GM18909 (cell line): ENCODE results near the gene AP2B1.
"Not testable (repeated sequence)": the region's sequence is repeated elsewhere in the genome, so short reads cannot be mapped to it uniquely, and the experiment has no call there.

Experiments used
- ATAC-seq: cut with Tn5 transposase; IDR thresholded peaks from one replicate; pipeline ENCODE4 v1.9.1; 2021; ENCODE audit warnings: mild to moderate bottlenecking; ENCODE audit not compliant: unreplicated experiment, poor library complexity

Gene AP2B1

GRCh38 chr17:35569405-35569804, 17.7 kb upstream of the AP2B1 start:
- no peak for ATAC-seq

- no peak for ATAC-seq
These were observed 11.4 kb upstream of the AP2B1 start for GRCh38 chr17:35575759-35576158.

DNA sequence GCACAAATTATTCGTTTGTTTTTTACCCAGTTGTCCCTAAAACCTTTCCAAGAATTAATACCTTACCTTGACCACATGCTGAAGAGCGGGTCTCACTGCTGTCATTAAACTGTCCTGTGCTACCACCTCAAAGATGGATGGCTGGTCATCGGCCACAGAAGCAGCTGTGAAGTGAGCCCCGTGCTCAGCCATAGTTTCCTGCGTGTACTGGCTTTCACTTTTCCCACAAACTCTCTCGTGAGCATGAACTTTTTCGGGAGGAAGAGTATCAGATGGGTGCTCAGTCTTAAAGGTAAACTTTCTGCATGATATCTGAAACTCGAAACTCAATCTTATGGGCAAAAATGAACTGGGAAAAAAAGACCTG, 9.3 kb upstream of the AP2B1 start:
- ATAC-seq = no peak

GRCh38 chr17:35578197-35578928, 8.8 kb upstream of the AP2B1 start, which contains the start of gene PEX12:
Gene PEX12 (minus strand): TSS chr17:35578571. CDS start chr17:35578021, 550 bp downstream.
- ATAC-seq = peak; percentile 82

DNA sequence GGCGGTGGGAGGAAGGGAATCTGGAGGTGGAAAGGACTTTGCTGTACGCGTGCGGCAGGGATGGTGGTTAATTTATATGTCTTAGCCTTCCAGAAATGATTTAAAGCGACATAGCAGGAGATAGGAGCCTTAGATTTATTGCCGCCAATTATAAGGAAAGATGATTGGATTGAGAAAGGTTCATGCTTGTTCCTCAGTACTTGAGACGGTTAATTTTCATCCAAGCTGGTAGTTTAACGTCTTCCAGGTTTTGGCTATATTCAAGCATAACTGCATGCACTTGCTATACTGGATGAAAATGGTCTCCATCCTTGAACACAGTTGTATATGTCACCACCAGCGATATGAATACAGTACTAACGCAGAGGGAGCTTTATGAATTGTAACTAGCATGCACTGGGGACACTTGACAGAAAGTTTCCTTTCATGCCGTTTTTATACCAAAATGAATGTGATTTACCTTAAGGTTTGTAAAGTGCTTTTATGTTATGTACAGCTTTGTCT, 8.1 kb upstream of the AP2B1 start:
- ATAC-seq = no peak

DNA sequence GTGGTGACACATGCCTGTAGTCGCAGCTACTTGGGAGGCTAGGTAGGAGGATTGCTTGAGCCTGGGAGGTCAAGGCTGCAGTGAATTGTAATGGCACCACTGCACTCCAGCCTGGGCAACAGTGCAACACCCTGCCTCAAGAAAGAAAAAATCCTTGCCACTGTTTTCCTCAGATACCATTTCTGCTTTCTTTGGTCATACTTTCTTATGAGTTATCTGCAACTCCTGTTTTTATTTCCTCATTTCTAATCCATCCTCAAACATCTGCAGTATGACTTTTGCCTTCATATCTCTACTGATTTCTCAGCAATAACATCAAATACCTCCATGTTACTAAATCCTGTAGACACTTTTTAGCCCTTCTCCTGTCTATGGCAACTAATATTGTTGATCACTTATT, 3.1 kb upstream of the AP2B1 start:
- no peak for ATAC-seq

DNA sequence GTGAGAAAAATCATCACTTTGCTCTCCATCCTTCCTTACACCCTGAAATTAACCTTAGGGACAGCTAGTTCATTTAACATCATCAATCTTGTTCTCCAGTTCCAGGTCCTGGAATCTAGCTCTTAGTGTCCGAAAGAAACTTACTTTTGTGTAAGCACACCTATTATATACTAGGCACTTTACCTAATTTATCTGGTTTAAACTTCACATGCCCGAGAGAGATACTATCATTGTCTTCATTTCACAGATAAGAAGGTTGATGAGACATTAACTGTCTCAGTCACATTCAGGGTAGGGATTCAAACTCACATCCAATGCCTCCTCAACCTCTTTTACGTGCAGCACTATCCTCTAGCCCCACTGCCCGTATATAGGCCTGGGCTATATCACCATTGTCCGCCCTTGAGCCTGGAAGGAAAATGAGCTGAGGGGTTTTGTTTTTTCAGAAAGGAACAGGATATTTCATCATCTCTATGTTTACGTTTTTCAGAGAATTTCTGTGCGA, 501 bp upstream of the AP2B1 start:
- no peak for ATAC-seq

DNA sequence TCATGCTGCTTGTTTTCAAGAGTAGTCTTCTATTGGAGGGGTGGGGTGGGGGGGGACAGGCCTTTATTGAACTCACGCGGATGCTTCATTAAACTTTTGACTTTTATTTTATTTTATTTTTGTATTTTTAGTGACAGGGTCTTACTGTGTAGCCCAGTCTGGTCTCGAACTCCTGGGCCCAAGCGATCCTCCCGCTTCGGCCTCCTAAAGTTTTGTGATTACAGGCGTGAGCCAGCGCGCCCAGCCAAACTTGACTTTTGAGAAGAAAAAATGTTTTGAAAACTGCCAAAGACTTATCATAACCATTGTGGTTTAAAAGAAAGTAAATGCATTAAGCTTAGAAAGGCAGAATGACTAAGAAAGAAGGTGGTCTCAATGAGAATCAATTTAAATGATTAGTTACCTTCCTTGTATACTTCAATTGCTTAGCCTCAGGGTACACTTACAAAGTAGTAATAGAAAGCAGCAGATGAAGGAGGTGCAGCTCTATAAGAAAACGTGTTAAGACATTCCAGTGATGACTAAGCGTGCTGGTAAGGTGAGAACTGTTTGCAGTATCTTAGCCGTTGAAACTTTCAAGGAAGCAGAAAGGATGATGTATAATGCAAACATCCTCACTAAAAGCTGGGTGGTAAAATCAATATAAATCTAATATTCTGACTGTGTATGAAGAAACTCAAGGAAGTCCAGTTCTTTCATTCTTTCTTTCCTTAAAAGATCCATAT, 1.2 kb downstream of the AP2B1 start:
- no peak for ATAC-seq

DNA sequence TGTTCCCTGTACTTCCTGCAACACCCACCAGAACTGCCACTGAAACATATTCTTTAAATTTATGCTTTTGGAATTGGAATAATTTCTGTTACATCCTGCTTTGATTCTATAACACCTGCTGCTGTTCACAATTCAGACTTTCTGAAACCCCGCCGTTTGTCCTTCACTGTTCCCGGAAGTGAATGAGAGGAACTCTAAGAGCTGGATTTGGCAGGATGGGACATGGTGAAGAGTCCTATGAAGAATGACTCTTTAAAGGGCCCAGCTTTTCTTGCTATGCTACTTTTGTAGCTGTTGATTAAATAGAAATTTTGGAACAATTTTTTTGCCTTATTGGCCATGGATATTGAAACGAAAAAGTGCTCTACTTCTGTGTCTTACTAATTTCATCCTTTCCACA, 8.9 kb downstream of the AP2B1 start:
- ATAC-seq = no peak

DNA sequence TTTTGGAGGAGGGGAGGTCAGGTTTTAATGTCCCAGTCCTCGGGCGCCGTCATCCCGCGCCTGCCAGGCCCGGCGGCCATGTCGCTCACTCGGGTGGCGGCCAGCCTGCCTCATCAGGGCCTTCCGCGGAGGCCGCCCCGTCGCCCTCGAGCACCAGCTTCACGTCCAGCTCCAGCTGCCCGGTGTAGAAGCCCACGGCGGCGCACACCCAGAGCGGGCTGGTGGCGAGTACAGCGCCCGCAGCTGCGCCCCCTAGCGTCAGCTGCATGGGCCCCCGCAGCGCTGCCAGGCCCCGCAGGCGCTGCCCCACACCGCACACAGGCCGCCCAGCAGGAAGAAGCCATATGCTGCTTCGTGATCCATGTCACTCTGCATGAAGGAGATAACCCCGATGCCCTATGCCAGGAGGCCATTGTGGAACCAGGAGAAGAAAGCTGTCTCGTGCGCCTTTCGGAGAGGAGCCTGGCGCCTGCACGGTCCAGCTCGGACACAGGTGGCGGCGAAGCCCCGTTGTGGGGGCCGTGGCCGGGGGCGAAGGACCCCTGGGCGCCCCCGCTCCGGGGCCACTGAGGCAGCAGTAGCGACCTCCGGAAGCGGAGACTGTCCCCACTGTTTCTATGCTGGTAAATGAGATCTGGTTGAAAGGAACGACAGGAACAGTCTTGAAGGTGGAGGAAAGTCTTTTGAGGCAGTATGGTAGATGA, 9.6 kb downstream of the AP2B1 start:
- ATAC-seq = no peak

GRCh38 chr17:35597604-35598003, 10.5 kb downstream of the AP2B1 start:
- ATAC-seq = no peak

DNA sequence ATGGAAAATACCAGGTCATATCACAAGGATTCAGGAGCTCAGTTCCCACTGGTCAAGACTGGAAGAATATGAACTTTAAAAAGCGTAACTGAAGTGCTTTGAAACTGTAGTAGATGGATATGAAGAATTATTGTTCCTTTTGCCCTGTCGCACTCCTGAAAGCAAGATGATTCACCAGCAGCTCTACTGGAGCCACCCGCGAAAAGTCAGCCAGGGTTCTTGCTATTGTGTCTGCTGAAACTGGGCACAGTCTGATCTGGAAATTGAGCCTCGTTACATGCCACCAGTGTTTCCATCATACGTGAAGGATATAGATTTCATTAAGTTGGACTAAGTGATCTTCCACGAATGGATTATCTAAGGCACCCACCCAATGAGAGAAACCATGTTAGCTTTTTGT, 16.6 kb downstream of the AP2B1 start:
- no peak for ATAC-seq

DNA sequence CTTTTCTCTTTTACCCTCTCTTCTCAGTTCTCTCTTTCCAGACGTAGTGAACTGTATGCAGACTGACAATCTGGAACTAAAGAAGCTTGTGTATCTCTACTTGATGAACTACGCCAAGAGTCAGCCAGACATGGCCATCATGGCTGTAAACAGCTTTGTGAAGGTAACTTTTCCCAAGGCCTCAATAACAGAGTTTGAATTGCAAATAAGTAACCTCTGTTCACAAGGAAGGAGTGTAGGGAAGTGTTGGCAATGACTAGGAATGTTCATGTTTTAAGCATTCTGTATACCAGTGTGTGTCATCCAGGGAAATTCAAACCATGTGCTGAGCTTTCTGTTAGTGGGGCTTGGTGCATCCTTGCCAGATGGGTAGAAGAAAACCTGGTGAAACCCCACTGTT, 18.6 kb downstream of the AP2B1 start:
- no peak for ATAC-seq

DNA sequence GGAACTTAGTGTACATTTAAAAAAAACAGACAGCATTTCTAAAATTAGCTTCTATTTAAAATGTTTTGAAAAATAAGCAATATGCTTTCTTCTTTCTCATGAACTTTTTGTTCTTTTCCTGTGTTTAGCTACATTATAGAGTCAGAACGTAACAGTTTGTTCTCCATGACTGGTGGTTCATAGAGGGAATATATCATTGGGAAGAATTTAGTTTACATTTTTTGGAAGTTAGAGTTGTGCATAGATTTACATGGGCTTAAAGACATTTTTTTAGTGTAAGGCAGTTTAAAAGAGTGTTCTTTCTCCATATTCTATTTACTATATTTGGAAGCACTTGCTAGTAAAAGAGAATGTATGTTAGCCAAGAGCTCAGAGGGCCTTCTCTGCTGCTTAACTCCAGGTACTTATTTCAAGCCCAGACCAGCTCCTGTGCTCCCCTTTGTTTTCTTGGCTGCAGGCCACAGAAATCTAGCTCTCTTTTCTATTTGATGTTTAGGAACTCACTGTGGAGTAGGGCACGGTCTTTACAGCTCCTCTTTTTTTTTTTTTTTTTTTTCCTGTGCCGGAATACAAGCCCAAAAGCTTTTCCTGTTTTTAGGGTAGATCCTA, 20.2 kb downstream of the AP2B1 start:
- no peak for ATAC-seq

- no peak for ATAC-seq
These were observed 22.7 kb downstream of the AP2B1 start for GRCh38 chr17:35609831-35610230.

DNA sequence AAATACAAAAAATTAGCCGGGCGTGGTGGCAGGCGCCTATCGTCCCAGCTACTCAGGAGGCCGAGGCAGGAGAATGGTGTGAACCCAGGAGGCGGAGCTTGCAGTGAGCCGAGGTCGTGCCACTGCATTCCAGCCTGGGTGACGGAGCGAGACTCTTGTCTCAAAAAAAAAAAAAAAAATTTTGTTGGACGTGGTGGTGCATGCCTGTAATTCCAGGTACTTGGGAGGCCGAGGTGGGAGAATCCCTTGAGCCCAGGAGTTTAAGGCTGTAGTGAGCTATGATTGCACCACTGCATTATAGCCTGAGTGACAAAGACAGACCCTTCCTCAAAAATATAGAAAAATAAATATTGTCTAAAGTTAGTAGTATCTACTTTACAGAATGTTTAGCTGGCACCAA, 23.6 kb downstream of the AP2B1 start:
- ATAC-seq = not testable (repeated sequence)

DNA sequence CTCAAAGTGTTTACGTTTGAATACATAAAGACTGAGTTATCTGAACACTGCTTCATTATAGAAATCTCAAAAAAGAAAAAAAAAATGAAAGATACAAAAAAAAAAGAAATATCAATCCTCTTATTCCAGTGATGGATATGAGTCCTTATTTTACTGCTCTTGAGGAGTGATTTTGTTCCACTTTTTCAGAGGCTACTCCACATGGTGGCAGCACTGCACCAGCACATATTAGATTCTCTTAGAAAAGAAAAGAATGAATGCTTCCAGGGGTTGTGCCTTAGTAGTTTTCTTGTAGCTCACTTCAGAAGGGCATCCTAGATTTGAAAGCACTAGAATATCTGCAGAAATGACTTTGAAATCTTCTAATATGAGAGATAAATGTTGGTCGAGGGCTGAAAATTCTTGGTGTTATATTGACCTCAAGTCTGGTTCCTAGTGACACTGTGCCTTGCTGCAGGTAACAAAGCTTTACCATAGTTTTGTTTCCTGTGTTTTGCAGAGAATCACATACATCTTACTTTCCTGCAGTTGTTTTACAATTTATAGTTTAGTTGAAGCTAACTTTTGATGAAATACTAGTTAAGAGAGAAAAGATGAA, 25.9 kb downstream of the AP2B1 start:
- no peak for ATAC-seq

GRCh38 chr17:35614810-35615209, 27.7 kb downstream of the AP2B1 start:
- no peak for ATAC-seq

- ATAC-seq = no peak
These were observed 29.4 kb downstream of the AP2B1 start for GRCh38 chr17:35616536-35616935.

GRCh38 chr17:35617505-35617904, 30.4 kb downstream of the AP2B1 start:
- no peak for ATAC-seq
